Transverse colon (tissue), 4 donors: Measurements from ENCODE around the gene CRISPLD2. TPM values are rescaled to one million over a fixed set of nuclear protein-coding genes. Genes with fewer than 3 reads are reported as not detected.

Experiments used
- DNase-seq: peaks from one replicate; pipeline ENCODE4 v3.0.0-alpha.2; 2019
- H3K27ac ChIP-seq, 4 donors: fragments of 200-600 bp; sonication (generic); 2 replicates each; pipeline ENCODE4 v1.5.1; 2016 to 2018; ENCODE audit warnings: inconsistent platforms in 4 of 4
- H3K27me3 ChIP-seq: fragments of 200-600 bp; sonication (generic); 2 replicates; pipeline ENCODE4 v1.5.1; 2017; ENCODE audit warnings: inconsistent platforms
- H3K36me3 ChIP-seq, 4 donors: fragments of 200-600 bp; sonication (generic); 2 replicates each; pipeline ENCODE4 v1.5.1; 2017 to 2019; ENCODE audit warnings: inconsistent platforms in 4 of 4
- H3K4me1 ChIP-seq, 4 donors: fragments of 200-600 bp; sonication (generic); 2 replicates each; pipeline ENCODE4 v1.5.1; 2017 to 2020; ENCODE audit warnings: inconsistent platforms in 4 of 4
- H3K4me3 ChIP-seq, 4 donors: fragments of 200-600 bp; sonication (generic); 1 replicate in 1 of 4; 2 replicates in 3 of 4; pipeline versions ENCODE4 v1.5.1 to v1.6.1; 2017 to 2019; ENCODE audit warnings: inconsistent platforms in 4 of 4
- H3K9me3 ChIP-seq, 2 donors: fragments of 200-600 bp; sonication (generic); 2 replicates each; pipeline ENCODE4 v1.5.1; 2017 to 2019; ENCODE audit warnings: inconsistent platforms in 2 of 2
- CTCF ChIP-seq, 5 experiments: fragments of 200-600 bp in 3 of 5; fragments of 450-650 bp in 2 of 5; sonication (generic) in 3 of 5; IDR thresholded peaks; 1 replicate in 2 of 5; 2 replicates in 3 of 5; pipeline ENCODE4 v1.5.1; 2016 to 2017; ENCODE audit warnings: antibody characterized with exemption in 5 of 5, inconsistent platforms in 3 of 5, mild to moderate bottlenecking in 2 of 5, moderate library complexity in 1 of 5
- EP300 ChIP-seq: sonication (generic); formaldehyde crosslinking; IDR thresholded peaks from one replicate; pipeline ENCODE4 v1.6.1; 2017; ENCODE audit warnings: antibody characterized with exemption, low read depth
- POLR2A ChIP-seq: fragments of 450-650 bp; IDR thresholded peaks from one replicate; pipeline ENCODE4 v1.6.1; 2016; ENCODE audit warnings: antibody characterized with exemption, mild to moderate bottlenecking, moderate library complexity
- POLR2AphosphoS5 ChIP-seq, 3 donors: sonication (generic); formaldehyde crosslinking; IDR thresholded peaks; one replicate each; pipeline ENCODE4 v1.6.1; 2016; ENCODE audit warnings: antibody characterized with exemption in 3 of 3
- WGBS, 2 donors: methylation state at CpG; one replicate each; pipeline ENCODE4 v1.1.5; 2018; ENCODE audit warnings: low coverage in 1 of 2; 5-methylcytosine and 5-hydroxymethylcytosine counted together
- in situ Hi-C, 4 donors: fragments of 200-750 bp; cut with MboI; loops; one replicate each; pipeline versions ENCODE4 v1.15.0 to v1.15.1; 2017; ENCODE audit warnings: low sequenced_read_pairs in 3 of 4, low pct_ligation_motif_present in 1 of 4, low pct_unique_long_range_greater_than_20kb in 1 of 4
- intact Hi-C: fragments of 100-400 bp; cut with DNase I; formaldehyde crosslinking; loops from one replicate; pipeline ENCODE4 v1.15.1; 2023; ENCODE audit warnings: low total_unique reads
- total RNA-seq, 4 donors: library from RNA; depleted of rRNA; stranded (reverse); fragments of >200 nt; gene quantifications; one replicate each; pipeline ENCODE4 v1.1.0, GENCODE V29; 2016

CRISPLD2 gene
- total RNA-seq, 4 donors from 2014 or later: 53.4 to 326 (median 71.0) TPM

- H3K4me1 ChIP-seq: no peaks in the 10 kb centered on the region
- DNase-seq: no peak
- no peaks in the 10 kb centered on the region for H3K27me3 ChIP-seq
- in situ Hi-C loops (no loop called here), intact Hi-C loops (no loop called here)
- H3K4me3 ChIP-seq: no peak overlapping the region
- TF ChIP-seq POLR2AphosphoS5 (IDR thresholded peaks at IDR 0.05): no peak
- TF ChIP-seq EP300: no peak
- TF ChIP-seq POLR2A: no peak
- no peak for TF ChIP-seq CTCF (IDR thresholded peaks at IDR 0.05)
- H3K36me3 ChIP-seq: peaks cover 0 to under 1% (median 0%) of the 10 kb centered on the region in 4 donors
- H3K9me3 ChIP-seq: no peaks in the 10 kb centered on the region
- H3K27ac ChIP-seq: no peak overlapping the region
- 57 to 87% methylated on average over 1 to 6 of the region's 6 CpGs for WGBS, 2 donors
These were observed 56.1 kb downstream of the CRISPLD2 start for GRCh38 chr16:84875846-84876245.

GRCh38 chr16:84876873-84877606 lies 57.3 kb downstream of the CRISPLD2 start:
- Histone ChIP-seq H3K4me1 (peaks cover 0 to 4% (median 0%) of the 10 kb centered on the region in 4 donors), H3K27me3 (no peaks in the 10 kb centered on the region), H3K9me3 (no peaks in the 10 kb centered on the region), H3K27ac (peak overlapping the region in 1 of 4 donors; percentile 29), H3K36me3 (peaks cover 0 to 8% (median 0%) of the 10 kb centered on the region in 4 donors), H3K4me3 (no peak overlapping the region)
- TF ChIP-seq EP300: no peak
- TF ChIP-seq POLR2A: no peak
- TF ChIP-seq POLR2AphosphoS5 (IDR thresholded peaks at IDR 0.05): no peak
- no peak for TF ChIP-seq CTCF (IDR thresholded peaks at IDR 0.05)
- 87% methylated on average over 12 of the region's 13 CpGs; no CpG with 5 or more reads in 1 of the 2 donors for WGBS, 2 donors
- intact Hi-C loops: no loop called here
- DNase-seq: no peak
- in situ Hi-C loops: no loop called here

- peak overlapping the region in 2 of 4 donors; percentile 15 to 29 for H3K27ac ChIP-seq
- 96 to 100% methylated on average over 2 to 5 of the region's 5 CpGs for WGBS, 2 donors
- no peak for TF ChIP-seq POLR2A
- no peak for TF ChIP-seq CTCF (IDR thresholded peaks at IDR 0.05)
- TF ChIP-seq EP300: no peak
- no peak for TF ChIP-seq POLR2AphosphoS5 (IDR thresholded peaks at IDR 0.05)
- peaks cover 0 to 4% (median 0%) of the 10 kb centered on the region in 4 donors for H3K4me1 ChIP-seq
- H3K36me3 ChIP-seq: peaks cover 0 to 8% (median 2%) of the 10 kb centered on the region in 4 donors
- no peaks in the 10 kb centered on the region for H3K9me3 ChIP-seq
- in situ Hi-C loops (no loop called here), intact Hi-C loops (no loop called here)
- H3K27me3 ChIP-seq: no peaks in the 10 kb centered on the region
- H3K4me3 ChIP-seq: no peak overlapping the region
- DNase-seq: no peak
These were observed 59.0 kb downstream of the CRISPLD2 start for GRCh38 chr16:84878770-84879169.

GRCh38 chr16:84879569-84880487 lies 60.0 kb downstream of the CRISPLD2 start:
- Histone ChIP-seq H3K27ac (no peak overlapping the region), H3K4me3 (no peak overlapping the region), H3K9me3 (no peaks in the 10 kb centered on the region), H3K4me1 (peaks cover 0 to 5% (median 2%) of the 10 kb centered on the region in 4 donors), H3K36me3 (peaks cover 0 to 8% (median 2%) of the 10 kb centered on the region in 4 donors), H3K27me3 (no peaks in the 10 kb centered on the region)
- intact Hi-C loops (no loop called here), in situ Hi-C loops (no loop called here)
- TF ChIP-seq EP300 (no peak), POLR2A (no peak), CTCF (IDR thresholded peaks at IDR 0.05) (no peak), POLR2AphosphoS5 (IDR thresholded peaks at IDR 0.05) (no peak)
- WGBS, 2 donors: 81% methylated on average over 8 to 11 of the region's 11 CpGs
- DNase-seq: no peak
